Measurements from ENCODE around the gene PRKG1.

The PRKG1 gene

GRCh38 chr10:51767103-51767763 is 692.9 kb downstream of the PRKG1 start:
- TF ChIP-seq REST (IDR thresholded peaks at IDR 0.05; ENCODE audit: insufficient read depth in 1 of 2, low read depth in 2 of 2, low read length in 2 of 2) (no peak), POLR2AphosphoS5 (IDR thresholded peaks at IDR 0.05; ENCODE audit: low read depth, low read length) (no peak), FOXP2 (optimal IDR thresholded peaks at IDR 0.05; ENCODE audit: borderline replicate concordance, extremely low read depth, extremely low read length, insufficient read depth) (no peak), TAF1 (IDR thresholded peaks at IDR 0.05; ENCODE audit: borderline replicate concordance, insufficient read depth, low read length) (no peak), SIN3A (IDR thresholded peaks at IDR 0.05; ENCODE audit: borderline replicate concordance, insufficient read depth, low read length) (no peak)

- TF ChIP-seq POLR2AphosphoS5 (IDR thresholded peaks at IDR 0.05; ENCODE audit: low read depth, low read length) (no peak), TAF1 (IDR thresholded peaks at IDR 0.05; ENCODE audit: borderline replicate concordance, insufficient read depth, low read length) (no peak), FOXP2 (optimal IDR thresholded peaks at IDR 0.05; ENCODE audit: borderline replicate concordance, extremely low read depth, extremely low read length, insufficient read depth) (no peak), REST (IDR thresholded peaks at IDR 0.05; ENCODE audit: insufficient read depth in 1 of 2, low read depth in 2 of 2, low read length in 2 of 2) (no peak), SIN3A (IDR thresholded peaks at IDR 0.05; ENCODE audit: borderline replicate concordance, insufficient read depth, low read length) (no peak)
Measured at GRCh38 chr10:51768886-51769465, 694.7 kb downstream of the PRKG1 start.

GRCh38 chr10:51770709-51771108 is 696.4 kb downstream of the PRKG1 start:
- no peak for TF ChIP-seq SIN3A (IDR thresholded peaks at IDR 0.05; ENCODE audit: borderline replicate concordance, insufficient read depth, low read length)
- no peak for TF ChIP-seq REST (IDR thresholded peaks at IDR 0.05; ENCODE audit: insufficient read depth in 1 of 2, low read depth in 2 of 2, low read length in 2 of 2)
- no peak for TF ChIP-seq POLR2AphosphoS5 (IDR thresholded peaks at IDR 0.05; ENCODE audit: low read depth, low read length)
- TF ChIP-seq FOXP2 (optimal IDR thresholded peaks at IDR 0.05; ENCODE audit: borderline replicate concordance, extremely low read depth, extremely low read length, insufficient read depth): no peak
- no peak for TF ChIP-seq TAF1 (IDR thresholded peaks at IDR 0.05; ENCODE audit: borderline replicate concordance, insufficient read depth, low read length)

- TF ChIP-seq REST (IDR thresholded peaks at IDR 0.05; ENCODE audit: insufficient read depth in 1 of 2, low read depth in 2 of 2, low read length in 2 of 2) (no peak), TAF1 (IDR thresholded peaks at IDR 0.05; ENCODE audit: borderline replicate concordance, insufficient read depth, low read length) (no peak), SIN3A (IDR thresholded peaks at IDR 0.05; ENCODE audit: borderline replicate concordance, insufficient read depth, low read length) (no peak), POLR2AphosphoS5 (IDR thresholded peaks at IDR 0.05; ENCODE audit: low read depth, low read length) (no peak), FOXP2 (optimal IDR thresholded peaks at IDR 0.05; ENCODE audit: borderline replicate concordance, extremely low read depth, extremely low read length, insufficient read depth) (no peak)
Measured at GRCh38 chr10:51772387-51772786, 698.1 kb downstream of the PRKG1 start.
